GM18517 (cell line): ENCODE measurements around the gene POU6F2.

ENCODE experiments used
- ATAC-seq: cut with Tn5 transposase; IDR thresholded peaks from one replicate; pipeline ENCODE4 v1.9.1; 2021; ENCODE audit warnings: mild to moderate bottlenecking, moderate library complexity; ENCODE audit not compliant: unreplicated experiment

POU6F2 gene

GRCh38 chr7:39480901-39481300 is 503.2 kb downstream of the POU6F2 start:
- no peak for ATAC-seq

- no peak for ATAC-seq
Observed at GRCh38 chr7:39488467-39489393, 511.0 kb downstream of the POU6F2 start.

- ATAC-seq = no peak
Observed at GRCh38 chr7:39490296-39490695, 512.6 kb downstream of the POU6F2 start.

- no peak for ATAC-seq
Observed at GRCh38 chr7:39493934-39494333, 516.2 kb downstream of the POU6F2 start.

GRCh38 chr7:39501358-39501757 is 523.6 kb downstream of the POU6F2 start:
- ATAC-seq = no peak

- no peak for ATAC-seq
Observed at GRCh38 chr7:39504963-39505362, 527.3 kb downstream of the POU6F2 start.

- ATAC-seq = no peak
Observed at GRCh38 chr7:39507866-39508551, 530.3 kb downstream of the POU6F2 start.

- no peak for ATAC-seq
Observed at GRCh38 chr7:39509436-39509835, 531.7 kb downstream of the POU6F2 start.

- ATAC-seq = no peak
Observed at GRCh38 chr7:39509912-39510311, 532.2 kb downstream of the POU6F2 start.

- ATAC-seq = no peak
Observed at GRCh38 chr7:39510864-39511354, 533.2 kb downstream of the POU6F2 start.

- ATAC-seq = no peak
Observed at GRCh38 chr7:39515534-39516228, 538.0 kb downstream of the POU6F2 start.

GRCh38 chr7:39516498-39516897 is 538.8 kb downstream of the POU6F2 start:
- ATAC-seq = no peak

- ATAC-seq = no peak
Observed at GRCh38 chr7:39517240-39517639, 539.5 kb downstream of the POU6F2 start.
